ENCODE data around the gene TRIP13. TPM values are rescaled to one million over a fixed set of nuclear protein-coding genes. Genes with fewer than 3 reads are reported as not detected.

TRIP13 gene
- total RNA-seq, 2 donors from 2014 or later = 21.9 to 32.4 TPM

- WGBS, 2 experiments (ENCODE audit: insufficient coverage in 1 of 2, insufficient read length in 1 of 2) = 83 to 97% methylated on average over 6 to 8 of the region's 9 CpGs
- H3K9ac ChIP-seq (ENCODE audit: extremely low read depth, low read length, poor library complexity, severe bottlenecking) = no peak overlapping the region
- H3K27ac ChIP-seq (ENCODE audit: low read depth, low read length) = no peak overlapping the region
- Mint-ChIP-seq H3K4me1 (no peaks in the 10 kb centered on the region), H3K27me3 (ENCODE audit: insufficient read depth) (peaks cover 6% of the 10 kb centered on the region), H3K27ac (no peak overlapping the region), H3K36me3 (ENCODE audit: low read depth) (no peaks in the 10 kb centered on the region), H3K9me3 (no peaks in the 10 kb centered on the region), H3K4me3 (no peak overlapping the region)
- no peak for DNase-seq
- H3K4me3 ChIP-seq (ENCODE audit: low read length) = no peak overlapping the region
- no peak for TF ChIP-seq CTCF (conservative IDR thresholded peaks at IDR 0.05)
- no peaks in the 10 kb centered on the region for H3K9me3 ChIP-seq (ENCODE audit: control insufficient read depth, low read length)
- H3K4me1 ChIP-seq (ENCODE audit: control insufficient read depth, insufficient read depth, low read length) = no peaks in the 10 kb centered on the region
- peaks cover 5% of the 10 kb centered on the region for H3K27me3 ChIP-seq (ENCODE audit: control insufficient read depth, insufficient read depth, low read length, poor library complexity, severe bottlenecking)
- no peaks in the 10 kb centered on the region for H3K36me3 ChIP-seq (ENCODE audit: control insufficient read depth, insufficient read depth, low read length)
These were observed 73.6 kb downstream of the TRIP13 start for GRCh38 chr5:966345-966710.

GRCh38 chr5:966941-967340, 74.3 kb downstream of the TRIP13 start:
- H3K4me3 ChIP-seq (ENCODE audit: low read length) = no peak overlapping the region
- no peaks in the 10 kb centered on the region for H3K36me3 ChIP-seq (ENCODE audit: control insufficient read depth, insufficient read depth, low read length)
- WGBS, 2 experiments (ENCODE audit: insufficient coverage in 1 of 2, insufficient read length in 1 of 2) = 92 to 100% methylated on average over 5 to 6 of the region's 6 CpGs
- H3K36me3 Mint-ChIP-seq (ENCODE audit: low read depth) = no peaks in the 10 kb centered on the region
- no peaks in the 10 kb centered on the region for H3K9me3 ChIP-seq (ENCODE audit: control insufficient read depth, low read length)
- DNase-seq = no peak
- H3K4me1 Mint-ChIP-seq = no peaks in the 10 kb centered on the region
- H3K27ac Mint-ChIP-seq = no peak overlapping the region
- peaks cover 10% of the 10 kb centered on the region for H3K27me3 ChIP-seq (ENCODE audit: control insufficient read depth, insufficient read depth, low read length, poor library complexity, severe bottlenecking)
- no peaks in the 10 kb centered on the region for H3K4me1 ChIP-seq (ENCODE audit: control insufficient read depth, insufficient read depth, low read length)
- no peak overlapping the region for H3K9ac ChIP-seq (ENCODE audit: extremely low read depth, low read length, poor library complexity, severe bottlenecking)
- H3K27ac ChIP-seq (ENCODE audit: low read depth, low read length) = no peak overlapping the region
- no peak overlapping the region for H3K4me3 Mint-ChIP-seq
- H3K9me3 Mint-ChIP-seq = no peaks in the 10 kb centered on the region
- H3K27me3 Mint-ChIP-seq (ENCODE audit: insufficient read depth) = peaks cover 8% of the 10 kb centered on the region
- TF ChIP-seq CTCF (conservative IDR thresholded peaks at IDR 0.05) = no peak

Other genes with a start within 250 kb of the TRIP13 start
- under 1 TPM; 0.22 to 0.70 TPM for gene TPPP, start 199.5 kb upstream of the TRIP13 start, total RNA-seq
- 1 to 10 TPM in 1 of 2 donors, under 1 TPM in 1; 0.75 to 1.3 TPM for gene ZDHHC11B, start 108.2 kb upstream of the TRIP13 start, total RNA-seq
- 10 to 100 TPM; 10.6 to 28.9 TPM for gene ZDHHC11, start 41.9 kb upstream of the TRIP13 start, total RNA-seq
- 10 to 100 TPM; 58.2 to 67.9 TPM for gene BRD9, start 83 bp upstream of the TRIP13 start, total RNA-seq
- gene NKD2, start 115.9 kb downstream of the TRIP13 start, total RNA-seq = 10 to 100 TPM; 11.2 to 13.9 TPM
- gene SLC12A7, start 219.2 kb downstream of the TRIP13 start, total RNA-seq = 10 to 100 TPM; 58.9 to 61.6 TPM